Measurements from ENCODE around the gene DPP9.

Gene DPP9

DNA sequence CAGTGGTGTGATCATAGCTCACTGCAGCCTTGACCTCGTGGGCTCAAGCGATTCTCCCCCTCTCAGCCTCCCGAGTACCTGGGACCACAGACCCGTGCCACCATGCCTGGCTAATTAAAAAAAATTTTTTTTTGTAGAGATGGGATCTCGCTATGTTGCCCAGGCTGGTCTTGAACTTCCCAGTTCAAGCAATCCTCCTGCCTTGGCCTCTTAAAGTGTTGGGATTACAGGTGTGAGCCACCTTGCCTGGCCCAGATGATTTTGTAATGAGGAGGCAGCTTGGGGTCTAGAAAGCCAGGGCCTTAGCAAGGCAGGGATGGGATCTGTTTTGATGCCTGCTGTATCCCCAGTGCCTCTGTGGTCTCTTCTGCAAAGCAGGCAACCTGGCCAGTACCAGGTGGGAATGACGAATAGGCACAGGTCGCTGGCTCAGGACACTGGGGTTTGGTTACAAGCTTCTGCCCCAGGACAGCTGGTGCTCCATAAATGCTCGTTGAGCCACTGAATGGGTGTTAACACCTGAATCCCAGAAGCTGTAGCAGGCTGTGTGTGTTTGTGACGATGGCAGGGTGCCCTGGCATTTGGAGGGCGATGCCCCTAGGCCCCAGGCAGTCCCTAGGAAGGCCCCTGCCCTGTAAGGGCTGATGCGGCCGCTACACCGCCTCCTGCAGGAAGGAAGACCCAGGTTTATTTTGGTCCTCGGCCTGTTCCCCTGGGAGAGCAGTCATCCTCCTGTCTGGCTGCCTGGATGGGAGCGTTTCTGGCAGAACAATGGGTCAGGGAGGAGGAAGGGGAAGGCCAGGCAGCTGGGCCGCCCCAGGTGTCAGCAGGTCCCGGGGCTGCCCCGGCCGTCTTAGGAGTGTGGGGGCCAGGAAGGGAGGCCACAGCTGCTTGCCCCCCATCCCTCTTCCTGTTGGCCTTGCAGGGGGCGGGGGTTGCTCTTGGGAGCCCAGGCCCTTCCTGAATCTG lies 75.7 kb downstream of the DPP9 start:
- Mint-ChIP-seq H3K9me3 (ENCODE audit: low read depth) (no peaks in the 10 kb centered on the region), H3K4me1 (ENCODE audit: low read depth) (peaks cover 3% of the 10 kb centered on the region)

GRCh38 chr19:4645718-4646117 lies 77.9 kb downstream of the DPP9 start:
- H3K9me3 Mint-ChIP-seq (ENCODE audit: low read depth): no peaks in the 10 kb centered on the region
- H3K27me3 Mint-ChIP-seq: no peaks in the 10 kb centered on the region
- no peaks in the 10 kb centered on the region for H3K36me3 Mint-ChIP-seq
- H3K4me1 Mint-ChIP-seq (ENCODE audit: low read depth): peaks cover 9% of the 10 kb centered on the region
- no peak overlapping the region for H3K4me3 Mint-ChIP-seq
- H3K27ac Mint-ChIP-seq: no peak overlapping the region

More for the DNA sequence above, 75.7 kb downstream of the DPP9 start:
- Mint-ChIP-seq H3K36me3 (no peaks in the 10 kb centered on the region), H3K4me3 (no peak overlapping the region), H3K27ac (no peak overlapping the region), H3K27me3 (no peaks in the 10 kb centered on the region)

DNA sequence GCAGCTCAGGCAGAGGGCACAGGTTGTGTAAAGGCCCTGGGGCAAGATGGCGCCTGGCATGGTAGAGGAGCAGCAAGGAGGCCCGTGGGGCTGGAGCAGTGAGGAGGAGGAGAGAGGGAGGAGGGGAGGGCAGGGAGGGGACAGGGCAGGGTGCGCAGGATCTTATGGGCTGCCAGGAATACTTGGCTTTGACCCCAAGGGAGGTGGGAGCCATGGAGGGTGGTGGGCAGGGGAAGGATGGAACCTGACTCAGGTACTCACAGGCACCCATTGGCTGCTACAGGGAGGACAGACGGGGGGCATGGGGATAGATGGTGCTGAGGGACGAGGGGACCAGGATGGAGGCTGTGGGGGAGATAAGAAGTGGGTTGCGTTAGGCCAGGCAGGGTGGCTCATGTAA lies 81.0 kb downstream of the DPP9 start:
- Mint-ChIP-seq H3K4me3 (no peak overlapping the region), H3K27ac (no peak overlapping the region), H3K27me3 (no peaks in the 10 kb centered on the region), H3K36me3 (no peaks in the 10 kb centered on the region), H3K9me3 (ENCODE audit: low read depth) (no peaks in the 10 kb centered on the region), H3K4me1 (ENCODE audit: low read depth) (peaks cover 22% of the 10 kb centered on the region)

- H3K9me3 Mint-ChIP-seq (ENCODE audit: low read depth): no peaks in the 10 kb centered on the region
- H3K27me3 Mint-ChIP-seq: no peaks in the 10 kb centered on the region
- H3K4me1 Mint-ChIP-seq (ENCODE audit: low read depth): peaks cover 32% of the 10 kb centered on the region
- H3K4me3 Mint-ChIP-seq: peak overlapping the region; percentile 59
- no peak overlapping the region for H3K27ac Mint-ChIP-seq
- no peaks in the 10 kb centered on the region for H3K36me3 Mint-ChIP-seq
Measured at GRCh38 chr19:4641132-4641531, 82.5 kb downstream of the DPP9 start.

GRCh38 chr19:4640247-4641000 lies 83.2 kb downstream of the DPP9 start:
- peaks cover 32% of the 10 kb centered on the region for H3K4me1 Mint-ChIP-seq (ENCODE audit: low read depth)
- H3K27me3 Mint-ChIP-seq: no peaks in the 10 kb centered on the region
- peak overlapping the region; percentile 93 for H3K4me3 Mint-ChIP-seq
- no peak overlapping the region for H3K27ac Mint-ChIP-seq
- no peaks in the 10 kb centered on the region for H3K36me3 Mint-ChIP-seq
- H3K9me3 Mint-ChIP-seq (ENCODE audit: low read depth): no peaks in the 10 kb centered on the region

DNA sequence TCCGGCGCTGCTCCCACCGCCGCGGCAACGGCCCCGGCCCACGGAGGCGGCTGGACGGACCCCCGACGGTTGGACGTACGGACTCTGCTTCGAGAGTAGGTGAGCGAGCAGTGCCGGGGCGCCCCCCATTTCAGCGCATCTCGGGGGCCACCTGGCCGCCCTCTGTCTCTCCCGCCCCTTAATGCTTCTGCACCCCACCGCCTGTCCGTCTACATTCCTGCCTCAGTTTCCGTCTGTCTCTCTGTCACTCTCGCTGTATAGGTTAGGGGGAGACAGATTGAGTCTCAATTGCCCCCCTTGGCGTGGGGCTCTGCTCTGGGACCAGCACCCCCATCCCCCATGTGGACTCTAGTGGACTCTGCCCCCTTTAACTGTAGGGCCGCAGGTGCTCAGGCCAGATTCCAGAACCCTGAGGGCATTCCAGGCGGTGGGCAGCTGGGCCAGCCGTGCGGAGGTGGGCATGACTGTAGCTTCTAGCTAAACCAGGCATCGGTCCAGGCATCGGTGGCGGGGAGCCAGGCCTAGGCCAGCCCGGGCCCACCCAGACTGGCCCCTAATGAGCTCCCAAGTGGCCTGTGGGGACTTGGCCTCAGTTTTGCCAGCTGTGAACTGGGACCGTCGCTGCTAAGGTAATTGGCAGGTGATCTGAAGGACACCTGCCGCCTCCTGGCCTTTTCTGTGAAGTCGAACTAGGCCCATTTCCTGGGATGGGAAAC lies 84.0 kb downstream of the DPP9 start:
- H3K4me3 Mint-ChIP-seq: peak overlapping the region; percentile 93
- H3K27ac Mint-ChIP-seq: peak overlapping the region; percentile 78
- H3K36me3 Mint-ChIP-seq: no peaks in the 10 kb centered on the region
- peaks cover 32% of the 10 kb centered on the region for H3K4me1 Mint-ChIP-seq (ENCODE audit: low read depth)
- H3K9me3 Mint-ChIP-seq (ENCODE audit: low read depth): no peaks in the 10 kb centered on the region
- H3K27me3 Mint-ChIP-seq: no peaks in the 10 kb centered on the region

- H3K9me3 Mint-ChIP-seq (ENCODE audit: low read depth): no peaks in the 10 kb centered on the region
- H3K4me3 Mint-ChIP-seq: peak within 1 kb of the TSS; percentile 93
- peaks cover 32% of the 10 kb centered on the region for H3K4me1 Mint-ChIP-seq (ENCODE audit: low read depth)
- H3K27ac Mint-ChIP-seq: peak within 1 kb of the TSS; percentile 99
- no peaks in the 10 kb centered on the region for H3K36me3 Mint-ChIP-seq
- no peaks in the 10 kb centered on the region for H3K27me3 Mint-ChIP-seq
Measured at GRCh38 chr19:4638828-4639530, 84.7 kb downstream of the DPP9 start, which contains the start of gene TNFAIP8L1. TSS of gene TNFAIP8L1 (plus strand) at chr19:4639516. CDS start at chr19:4651870, 12,354 bp downstream.

DNA sequence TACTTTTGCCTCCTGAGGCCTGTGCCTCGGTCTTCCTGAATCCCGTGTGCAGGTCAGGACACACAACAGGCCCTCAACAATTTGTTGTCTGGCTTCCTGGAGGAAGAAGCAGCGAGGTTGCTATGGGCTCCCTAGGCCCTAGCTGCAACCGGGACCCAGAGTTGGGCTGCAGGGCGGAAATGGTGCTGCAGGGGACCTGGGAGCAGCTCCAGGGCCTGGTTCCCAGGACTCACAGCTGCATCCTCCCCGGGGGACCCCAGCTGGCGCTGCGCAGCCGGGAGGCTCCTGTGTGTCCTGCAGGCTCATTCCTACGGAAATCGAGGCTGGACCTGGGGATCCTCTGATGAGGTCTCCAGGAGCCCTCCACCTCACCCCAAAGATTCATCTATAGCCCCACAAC lies 85.3 kb downstream of the DPP9 start:
- Mint-ChIP-seq H3K27ac (peak overlapping the region; percentile 99), H3K4me1 (ENCODE audit: low read depth) (peaks cover 33% of the 10 kb centered on the region), H3K4me3 (peak overlapping the region; percentile 84), H3K36me3 (no peaks in the 10 kb centered on the region), H3K27me3 (no peaks in the 10 kb centered on the region), H3K9me3 (ENCODE audit: low read depth) (no peaks in the 10 kb centered on the region)

- Mint-ChIP-seq H3K36me3 (no peaks in the 10 kb centered on the region), H3K4me1 (ENCODE audit: low read depth) (peaks cover 33% of the 10 kb centered on the region), H3K27ac (no peak overlapping the region), H3K27me3 (no peaks in the 10 kb centered on the region), H3K9me3 (ENCODE audit: low read depth) (no peaks in the 10 kb centered on the region), H3K4me3 (peak overlapping the region; percentile 38)
Measured at GRCh38 chr19:4636761-4637160, 86.9 kb downstream of the DPP9 start.

GRCh38 chr19:4636151-4636717 lies 87.4 kb downstream of the DPP9 start:
- Mint-ChIP-seq H3K27me3 (no peaks in the 10 kb centered on the region), H3K4me3 (peak overlapping the region; percentile 38), H3K27ac (no peak overlapping the region), H3K36me3 (no peaks in the 10 kb centered on the region), H3K9me3 (ENCODE audit: low read depth) (no peaks in the 10 kb centered on the region), H3K4me1 (ENCODE audit: low read depth) (peaks cover 31% of the 10 kb centered on the region)

GRCh38 chr19:4635754-4636116 lies 87.9 kb downstream of the DPP9 start:
- Mint-ChIP-seq H3K36me3 (no peaks in the 10 kb centered on the region), H3K4me3 (peak overlapping the region; percentile 32), H3K4me1 (ENCODE audit: low read depth) (peaks cover 29% of the 10 kb centered on the region), H3K27me3 (no peaks in the 10 kb centered on the region), H3K27ac (no peak overlapping the region), H3K9me3 (ENCODE audit: low read depth) (no peaks in the 10 kb centered on the region)

- Mint-ChIP-seq H3K4me3 (no peak overlapping the region), H3K27me3 (no peaks in the 10 kb centered on the region), H3K4me1 (ENCODE audit: low read depth) (peaks cover 15% of the 10 kb centered on the region), H3K36me3 (no peaks in the 10 kb centered on the region), H3K9me3 (ENCODE audit: low read depth) (no peaks in the 10 kb centered on the region), H3K27ac (no peak overlapping the region)
Measured at GRCh38 chr19:4633140-4633967, 90.3 kb downstream of the DPP9 start.
